Glutamatergic neuron (in vitro differentiated cells): Measurements from ENCODE around the gene UPP1. TPM values are rescaled to one million over a fixed set of nuclear protein-coding genes. Genes with fewer than 3 reads are reported as not detected.
A peak's percentile ranks its signal among the peaks of the same experiment; 100 is the strongest.

Experiments used
- DNase-seq: peaks from one replicate; pipeline ENCODE4 v3.0.0; 2022
- H3K27ac Mint-ChIP-seq: one replicate; pipeline ENCODE4 v1.8.0; 2020; ENCODE audit warnings: mild to moderate bottlenecking, mixed read lengths, inconsistent platforms; ENCODE audit not compliant: unreplicated experiment
- H3K27me3 Mint-ChIP-seq: one replicate; pipeline ENCODE4 v1.8.0; 2020; ENCODE audit warnings: mild to moderate bottlenecking, moderate library complexity, mixed read lengths, inconsistent platforms; ENCODE audit not compliant: unreplicated experiment
- H3K36me3 Mint-ChIP-seq: one replicate; pipeline ENCODE4 v1.8.0; 2020; ENCODE audit warnings: mild to moderate bottlenecking, mixed read lengths, inconsistent platforms; ENCODE audit not compliant: unreplicated experiment
- H3K4me1 Mint-ChIP-seq: one replicate; pipeline ENCODE4 v1.8.0; 2020; ENCODE audit warnings: mild to moderate bottlenecking, low read depth, mixed read lengths, inconsistent platforms; ENCODE audit not compliant: unreplicated experiment
- H3K4me3 Mint-ChIP-seq: one replicate; pipeline ENCODE4 v1.8.0; 2020; ENCODE audit warnings: mild to moderate bottlenecking, mixed read lengths, inconsistent platforms; ENCODE audit not compliant: unreplicated experiment
- H3K9me3 Mint-ChIP-seq: one replicate; pipeline ENCODE4 v1.8.0; 2020; ENCODE audit warnings: mild to moderate bottlenecking, moderate library complexity, mixed read lengths, inconsistent platforms; ENCODE audit not compliant: unreplicated experiment
- total RNA-seq: library from RNA; stranded (reverse); fragmentation: NEBNext Ultra II Directional; extraction: Animal tissue kit (Norgen Biotek cat#: 25700); gene quantifications from one replicate; pipeline ENCODE4 v1.2.1, GENCODE V29; 2021; ENCODE audit not compliant: unreplicated experiment
- TF ChIP-seq, protein P1 (sequence below): fragments of 200-600 bp; sonication (generic); IDR thresholded peaks from one replicate; pipeline ENCODE4 v1.5.0; 2021; ENCODE audit not compliant: partially characterized antibody, unreplicated experiment

The UPP1 gene
- total RNA-seq, 1 donor from 2014 or later: 29.8 TPM

DNA sequence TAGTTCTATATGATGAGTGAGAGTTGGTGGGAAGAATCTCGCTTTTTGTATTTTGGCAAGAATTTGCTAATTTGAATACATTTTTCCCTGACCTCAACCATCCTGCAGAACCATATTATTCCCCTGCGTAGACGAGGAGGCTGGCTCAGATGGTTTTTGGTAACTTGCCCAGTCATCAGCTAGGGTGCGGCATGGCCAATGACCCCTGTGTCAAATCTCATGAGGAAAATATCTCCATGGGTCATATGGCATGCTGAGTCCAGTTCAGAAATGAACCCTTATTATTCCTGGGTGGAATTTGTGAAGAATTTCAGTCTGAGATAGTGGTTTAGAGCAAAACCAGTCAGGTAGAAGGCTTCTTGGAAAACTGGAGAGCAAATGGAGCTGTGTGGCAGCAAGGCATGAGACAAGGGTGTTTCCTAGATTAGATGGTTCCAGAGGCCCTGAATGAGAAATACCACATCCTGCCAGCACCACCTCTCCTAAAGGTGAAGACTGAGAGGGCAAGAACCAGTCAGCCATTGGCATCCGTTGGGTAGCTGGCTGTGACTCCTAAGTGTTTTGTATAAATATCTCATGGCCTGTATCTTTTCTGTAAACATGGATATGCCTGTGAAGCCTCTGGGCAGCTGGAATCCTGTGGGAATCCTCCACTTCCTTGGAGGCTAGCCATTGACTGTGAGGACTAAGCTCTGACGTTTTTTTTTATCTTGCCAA, 5.8 kb upstream of the UPP1 start:
- Mint-ChIP-seq H3K27ac (no peak overlapping the region), H3K4me3 (no peak overlapping the region)

DNA sequence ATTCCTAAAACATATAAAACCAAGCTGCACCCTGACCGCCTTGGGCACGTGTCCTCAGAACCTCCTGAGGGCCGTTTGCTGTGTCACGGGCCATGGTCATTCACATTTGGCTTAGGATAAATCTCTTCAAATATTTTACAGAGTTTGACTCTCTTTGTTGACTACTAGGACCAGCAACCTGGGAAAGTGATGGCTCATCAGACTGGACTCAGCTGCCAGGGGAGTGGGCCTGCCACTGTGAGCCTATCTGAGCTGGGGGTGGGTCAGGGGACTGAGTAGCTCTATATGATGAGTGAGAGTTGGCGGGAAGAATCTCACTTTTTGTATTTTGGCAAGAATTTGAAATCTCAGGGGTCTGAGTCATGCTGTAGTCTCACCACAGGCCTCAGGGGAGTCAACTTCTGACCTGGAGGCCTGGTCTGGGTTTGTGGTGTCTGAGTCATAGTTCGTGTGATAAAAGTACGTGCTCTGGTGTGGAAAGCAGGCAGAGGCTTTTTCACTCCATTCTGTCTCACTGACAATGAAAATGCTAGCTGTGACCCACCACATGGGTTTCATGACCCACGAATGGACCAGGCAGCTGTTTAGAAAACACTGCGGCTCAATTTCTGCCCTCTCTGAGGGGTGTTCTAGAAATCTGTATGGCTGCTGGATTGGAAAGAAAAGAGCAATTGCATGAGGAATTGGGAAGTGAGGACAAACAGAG, 4.2 kb upstream of the UPP1 start:
- Mint-ChIP-seq H3K36me3 (no peaks in the 10 kb centered on the region), H3K9me3 (peaks cover 3% of the 10 kb centered on the region), H3K27ac (peak overlapping the region; percentile 14), H3K27me3 (no peaks in the 10 kb centered on the region), H3K4me1 (no peaks in the 10 kb centered on the region), H3K4me3 (no peak overlapping the region)
- TF ChIP-seq, protein P1, sequence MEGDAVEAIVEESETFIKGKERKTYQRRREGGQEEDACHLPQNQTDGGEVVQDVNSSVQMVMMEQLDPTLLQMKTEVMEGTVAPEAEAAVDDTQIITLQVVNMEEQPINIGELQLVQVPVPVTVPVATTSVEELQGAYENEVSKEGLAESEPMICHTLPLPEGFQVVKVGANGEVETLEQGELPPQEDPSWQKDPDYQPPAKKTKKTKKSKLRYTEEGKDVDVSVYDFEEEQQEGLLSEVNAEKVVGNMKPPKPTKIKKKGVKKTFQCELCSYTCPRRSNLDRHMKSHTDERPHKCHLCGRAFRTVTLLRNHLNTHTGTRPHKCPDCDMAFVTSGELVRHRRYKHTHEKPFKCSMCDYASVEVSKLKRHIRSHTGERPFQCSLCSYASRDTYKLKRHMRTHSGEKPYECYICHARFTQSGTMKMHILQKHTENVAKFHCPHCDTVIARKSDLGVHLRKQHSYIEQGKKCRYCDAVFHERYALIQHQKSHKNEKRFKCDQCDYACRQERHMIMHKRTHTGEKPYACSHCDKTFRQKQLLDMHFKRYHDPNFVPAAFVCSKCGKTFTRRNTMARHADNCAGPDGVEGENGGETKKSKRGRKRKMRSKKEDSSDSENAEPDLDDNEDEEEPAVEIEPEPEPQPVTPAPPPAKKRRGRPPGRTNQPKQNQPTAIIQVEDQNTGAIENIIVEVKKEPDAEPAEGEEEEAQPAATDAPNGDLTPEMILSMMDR: no peak
- no peak for DNase-seq

More for the DNA sequence above, 5.8 kb upstream of the UPP1 start:
- TF ChIP-seq, protein P1: no peak
- no peaks in the 10 kb centered on the region for H3K27me3 Mint-ChIP-seq
- peaks cover 3% of the 10 kb centered on the region for H3K9me3 Mint-ChIP-seq
- H3K4me1 Mint-ChIP-seq: no peaks in the 10 kb centered on the region
- H3K36me3 Mint-ChIP-seq: no peaks in the 10 kb centered on the region
- no peak for DNase-seq

DNA sequence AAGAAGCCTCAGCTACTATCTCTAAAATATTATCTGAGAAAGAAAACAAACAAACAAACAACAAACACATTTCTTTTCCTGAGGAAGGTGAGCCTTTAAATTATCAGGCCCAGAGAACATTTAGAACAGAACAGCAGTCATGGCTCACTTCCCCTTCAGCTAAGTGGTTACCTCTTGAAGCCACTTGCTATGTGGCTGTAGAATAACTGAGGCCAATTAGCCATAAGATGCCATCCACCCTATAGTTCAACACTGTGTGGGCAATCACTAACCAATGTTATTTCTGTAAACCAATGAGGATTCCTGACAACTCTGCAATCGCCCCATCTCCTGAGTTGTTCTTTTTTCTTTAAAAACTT, 3.7 kb upstream of the UPP1 start:
- no peaks in the 10 kb centered on the region for H3K4me1 Mint-ChIP-seq
- H3K4me3 Mint-ChIP-seq: no peak overlapping the region
- DNase-seq: no peak
- no peaks in the 10 kb centered on the region for H3K36me3 Mint-ChIP-seq
- H3K27me3 Mint-ChIP-seq: peaks cover 1% of the 10 kb centered on the region
- peak overlapping the region; percentile 14 for H3K27ac Mint-ChIP-seq
- TF ChIP-seq, protein P1: no peak
- peaks cover 5% of the 10 kb centered on the region for H3K9me3 Mint-ChIP-seq

DNA sequence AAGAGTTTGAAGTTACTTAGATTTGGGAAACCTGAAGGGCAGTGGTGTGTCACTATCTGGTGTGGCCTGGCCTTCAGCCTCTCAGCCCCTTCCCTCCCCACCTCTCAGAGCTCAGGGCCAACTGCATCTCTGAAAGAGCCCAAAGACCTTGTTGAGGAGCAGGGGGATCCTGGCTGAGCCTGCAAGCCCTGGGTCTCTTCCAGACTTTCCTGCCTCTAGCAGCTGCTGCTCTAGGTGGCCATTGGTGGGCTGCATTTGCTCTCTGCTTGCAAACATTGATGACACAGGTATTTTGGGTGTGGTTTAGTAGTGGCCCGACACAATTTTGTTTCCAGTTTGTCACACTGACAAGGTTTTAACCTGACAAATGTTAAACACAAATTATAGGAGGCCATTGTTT, 3.1 kb upstream of the UPP1 start:
- TF ChIP-seq, protein P1: no peak
- DNase-seq: no peak
- no peak overlapping the region for H3K27ac Mint-ChIP-seq
- peaks cover 2% of the 10 kb centered on the region for H3K4me1 Mint-ChIP-seq
- no peaks in the 10 kb centered on the region for H3K36me3 Mint-ChIP-seq
- no peak overlapping the region for H3K4me3 Mint-ChIP-seq
- H3K27me3 Mint-ChIP-seq: peaks cover 3% of the 10 kb centered on the region
- H3K9me3 Mint-ChIP-seq: peaks cover 9% of the 10 kb centered on the region

DNA sequence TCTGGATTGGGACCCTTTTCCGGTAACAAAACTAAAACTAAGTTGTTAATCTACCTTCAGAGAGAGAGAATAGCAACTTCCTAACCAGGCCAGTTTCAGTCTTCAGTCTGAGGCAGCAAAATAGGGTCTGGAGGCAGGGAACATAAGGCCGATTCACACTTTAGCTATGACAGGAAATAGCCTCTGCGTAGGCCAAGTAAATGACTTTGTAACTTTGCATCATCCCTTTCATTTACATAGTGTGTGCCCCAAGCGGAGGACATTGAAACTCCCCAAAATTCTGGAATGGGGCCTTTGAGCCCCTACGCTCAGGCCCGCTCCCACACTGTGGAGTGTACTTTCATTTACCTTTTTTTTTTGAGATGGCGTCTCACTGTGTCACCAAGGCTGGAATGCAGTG, 1.7 kb upstream of the UPP1 start:
- TF ChIP-seq, protein P1: no peak
- H3K27me3 Mint-ChIP-seq: peaks cover 3% of the 10 kb centered on the region
- H3K36me3 Mint-ChIP-seq: no peaks in the 10 kb centered on the region
- H3K27ac Mint-ChIP-seq: no peak overlapping the region
- peaks cover 2% of the 10 kb centered on the region for H3K4me1 Mint-ChIP-seq
- H3K4me3 Mint-ChIP-seq: no peak overlapping the region
- no peak for DNase-seq
- peaks cover 9% of the 10 kb centered on the region for H3K9me3 Mint-ChIP-seq
